Measurements from ENCODE around the gene INO80D.

- TF ChIP-seq EZH2 (IDR thresholded peaks at IDR 0.05) = no peak
- TF ChIP-seq, protein P1, sequence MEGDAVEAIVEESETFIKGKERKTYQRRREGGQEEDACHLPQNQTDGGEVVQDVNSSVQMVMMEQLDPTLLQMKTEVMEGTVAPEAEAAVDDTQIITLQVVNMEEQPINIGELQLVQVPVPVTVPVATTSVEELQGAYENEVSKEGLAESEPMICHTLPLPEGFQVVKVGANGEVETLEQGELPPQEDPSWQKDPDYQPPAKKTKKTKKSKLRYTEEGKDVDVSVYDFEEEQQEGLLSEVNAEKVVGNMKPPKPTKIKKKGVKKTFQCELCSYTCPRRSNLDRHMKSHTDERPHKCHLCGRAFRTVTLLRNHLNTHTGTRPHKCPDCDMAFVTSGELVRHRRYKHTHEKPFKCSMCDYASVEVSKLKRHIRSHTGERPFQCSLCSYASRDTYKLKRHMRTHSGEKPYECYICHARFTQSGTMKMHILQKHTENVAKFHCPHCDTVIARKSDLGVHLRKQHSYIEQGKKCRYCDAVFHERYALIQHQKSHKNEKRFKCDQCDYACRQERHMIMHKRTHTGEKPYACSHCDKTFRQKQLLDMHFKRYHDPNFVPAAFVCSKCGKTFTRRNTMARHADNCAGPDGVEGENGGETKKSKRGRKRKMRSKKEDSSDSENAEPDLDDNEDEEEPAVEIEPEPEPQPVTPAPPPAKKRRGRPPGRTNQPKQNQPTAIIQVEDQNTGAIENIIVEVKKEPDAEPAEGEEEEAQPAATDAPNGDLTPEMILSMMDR (IDR thresholded peaks at IDR 0.05) = no peak
These were observed 859 bp upstream of the INO80D start for GRCh38 chr2:206086716-206087350.
